ENCODE results near the gene SH3TC1.

Gene SH3TC1

GRCh38 chr4:8277356-8278008 lies 78.4 kb downstream of the SH3TC1 start:
- H3K4me3 ChIP-seq (replicated peaks; ENCODE audit: insufficient read depth, low read length): no peak overlapping the region
- no peak for DNase-seq (ENCODE audit: low read depth in 1 of 2, low spot score in 1 of 2)
- TF ChIP-seq REST (IDR thresholded peaks at IDR 0.05; ENCODE audit: insufficient replicate concordance, low read depth): no peak
- no peak for TF ChIP-seq POLR2AphosphoS5 (IDR thresholded peaks at IDR 0.05; ENCODE audit: low read depth)
- TF ChIP-seq SPI1 (IDR thresholded peaks at IDR 0.05; ENCODE audit: borderline replicate concordance, low read depth): no peak
- no peak for TF ChIP-seq CTCF (IDR thresholded peaks at IDR 0.05; ENCODE audit: insufficient read depth, low read length)
- TF ChIP-seq GABPA (IDR thresholded peaks at IDR 0.05; ENCODE audit: low read depth): no peak
- H3K27me3 ChIP-seq (ENCODE audit: insufficient read depth, poor library complexity, severe bottlenecking): no peaks in the 10 kb centered on the region
- H3K27ac ChIP-seq (replicated peaks): no peak overlapping the region

GRCh38 chr4:8278009-8278395 lies 78.9 kb downstream of the SH3TC1 start:
- H3K27ac ChIP-seq (replicated peaks): no peak overlapping the region
- no peak for DNase-seq (ENCODE audit: low read depth in 1 of 2, low spot score in 1 of 2)
- TF ChIP-seq REST (IDR thresholded peaks at IDR 0.05; ENCODE audit: insufficient replicate concordance, low read depth) (no peak), SPI1 (IDR thresholded peaks at IDR 0.05; ENCODE audit: borderline replicate concordance, low read depth) (no peak), POLR2AphosphoS5 (IDR thresholded peaks at IDR 0.05; ENCODE audit: low read depth) (no peak), GABPA (IDR thresholded peaks at IDR 0.05; ENCODE audit: low read depth) (no peak), CTCF (IDR thresholded peaks at IDR 0.05; ENCODE audit: insufficient read depth, low read length) (no peak)
- H3K4me3 ChIP-seq (replicated peaks; ENCODE audit: insufficient read depth, low read length): no peak overlapping the region
- no peaks in the 10 kb centered on the region for H3K27me3 ChIP-seq (ENCODE audit: insufficient read depth, poor library complexity, severe bottlenecking)

DNA sequence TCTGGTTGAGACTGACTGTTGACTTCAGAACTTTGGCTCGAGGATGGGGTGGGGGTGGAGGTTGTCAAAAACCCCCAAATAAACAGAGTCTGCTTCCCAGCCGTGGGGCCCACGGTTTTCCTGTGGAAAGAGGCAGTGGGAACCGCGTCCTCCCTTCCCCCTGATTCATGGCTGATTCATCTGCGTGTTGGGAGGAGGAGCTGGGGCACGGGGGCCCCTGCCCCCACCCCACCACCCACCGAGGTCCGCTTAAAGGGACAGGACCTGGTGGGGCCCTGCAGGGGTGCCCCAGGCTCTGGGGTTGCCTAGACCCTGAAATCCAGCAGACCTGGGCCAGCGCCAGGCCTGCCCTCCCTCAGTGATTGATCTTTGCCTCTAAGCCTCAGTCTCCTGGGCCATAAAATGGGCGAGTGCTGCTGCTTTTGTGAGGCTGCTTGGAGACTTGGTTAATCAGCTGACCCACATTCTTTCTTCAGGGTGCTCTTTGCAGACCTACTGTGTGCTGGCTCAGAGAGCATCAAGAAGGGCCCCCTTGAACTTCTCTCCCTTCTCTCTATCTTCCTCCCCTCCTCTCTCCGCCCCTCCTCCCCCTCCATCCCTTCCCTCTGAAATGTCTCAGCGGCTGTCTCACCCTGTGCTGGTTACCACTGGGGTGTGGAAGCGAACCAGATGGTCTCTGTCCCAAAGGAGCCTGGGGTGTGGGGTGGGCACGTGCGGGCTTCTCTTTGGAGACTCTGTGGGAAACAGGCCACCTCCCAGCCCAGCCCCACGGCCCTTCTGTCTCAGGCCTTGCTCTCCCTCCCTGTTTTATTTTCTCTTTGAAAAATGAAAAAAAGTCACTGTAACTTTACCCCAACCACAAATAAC lies 79.6 kb downstream of the SH3TC1 start:
- Histone ChIP-seq H3K27me3 (ENCODE audit: insufficient read depth, poor library complexity, severe bottlenecking) (no peaks in the 10 kb centered on the region), H3K27ac (replicated peaks) (no peak overlapping the region), H3K4me3 (replicated peaks; ENCODE audit: insufficient read depth, low read length) (no peak overlapping the region)
- DNase-seq (ENCODE audit: low read depth in 1 of 2, low spot score in 1 of 2): no peak
- no peak for TF ChIP-seq POLR2AphosphoS5 (IDR thresholded peaks at IDR 0.05; ENCODE audit: low read depth)
- TF ChIP-seq CTCF (IDR thresholded peaks at IDR 0.05; ENCODE audit: insufficient read depth, low read length): no peak
- no peak for TF ChIP-seq SPI1 (IDR thresholded peaks at IDR 0.05; ENCODE audit: borderline replicate concordance, low read depth)
- TF ChIP-seq REST (IDR thresholded peaks at IDR 0.05; ENCODE audit: insufficient replicate concordance, low read depth): no peak
- TF ChIP-seq GABPA (IDR thresholded peaks at IDR 0.05; ENCODE audit: low read depth): no peak
